GM18511 (cell line): ENCODE results near the gene CCN5.
"Not testable (repeated sequence)": the region's sequence is repeated elsewhere in the genome, so short reads cannot be mapped to it uniquely, and the experiment has no call there.

Experiments used
- ATAC-seq: cut with Tn5 transposase; IDR thresholded peaks from one replicate; pipeline ENCODE4 v1.9.1; 2021; ENCODE audit warnings: mild to moderate bottlenecking, moderate library complexity; ENCODE audit not compliant: unreplicated experiment

The CCN5 gene

DNA sequence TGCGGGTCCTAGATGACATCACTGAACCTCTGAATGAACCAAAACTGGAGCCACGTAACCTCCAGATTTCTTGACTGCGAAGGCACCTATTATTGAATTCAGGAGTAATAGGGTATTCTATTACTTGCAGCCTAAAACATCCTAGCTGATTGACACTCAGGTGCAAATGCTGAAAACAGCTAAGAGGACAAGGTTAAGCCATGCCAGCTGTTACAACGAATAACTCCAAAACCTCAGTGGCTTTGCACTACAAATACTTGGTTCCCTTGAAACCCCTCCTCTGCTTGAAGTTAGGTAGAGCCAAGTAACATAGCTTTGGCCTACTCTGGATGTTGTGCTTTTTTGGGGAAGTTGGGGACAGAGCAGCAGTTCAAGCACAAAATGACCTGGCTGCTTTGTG lies 21.0 kb upstream of the CCN5 start:
- no peak for ATAC-seq

DNA sequence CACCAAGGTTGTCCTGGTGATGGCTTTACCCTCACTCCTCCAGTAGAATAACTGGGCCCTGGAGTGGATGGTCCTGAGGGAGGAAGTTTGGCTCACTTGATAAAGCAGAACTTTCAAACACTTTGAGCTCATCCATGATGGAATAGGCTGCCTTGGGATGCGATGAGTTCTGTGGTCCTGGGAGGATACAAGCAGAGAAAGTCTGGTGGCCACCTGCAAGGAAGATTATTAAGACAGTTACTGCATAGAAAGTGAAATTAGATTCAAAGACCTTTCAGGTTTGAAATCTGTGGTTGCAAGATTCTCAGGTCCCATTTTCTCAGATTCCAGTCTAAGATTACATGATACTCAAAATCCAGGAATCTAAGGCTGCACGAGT lies 19.9 kb upstream of the CCN5 start:
- ATAC-seq: no peak

DNA sequence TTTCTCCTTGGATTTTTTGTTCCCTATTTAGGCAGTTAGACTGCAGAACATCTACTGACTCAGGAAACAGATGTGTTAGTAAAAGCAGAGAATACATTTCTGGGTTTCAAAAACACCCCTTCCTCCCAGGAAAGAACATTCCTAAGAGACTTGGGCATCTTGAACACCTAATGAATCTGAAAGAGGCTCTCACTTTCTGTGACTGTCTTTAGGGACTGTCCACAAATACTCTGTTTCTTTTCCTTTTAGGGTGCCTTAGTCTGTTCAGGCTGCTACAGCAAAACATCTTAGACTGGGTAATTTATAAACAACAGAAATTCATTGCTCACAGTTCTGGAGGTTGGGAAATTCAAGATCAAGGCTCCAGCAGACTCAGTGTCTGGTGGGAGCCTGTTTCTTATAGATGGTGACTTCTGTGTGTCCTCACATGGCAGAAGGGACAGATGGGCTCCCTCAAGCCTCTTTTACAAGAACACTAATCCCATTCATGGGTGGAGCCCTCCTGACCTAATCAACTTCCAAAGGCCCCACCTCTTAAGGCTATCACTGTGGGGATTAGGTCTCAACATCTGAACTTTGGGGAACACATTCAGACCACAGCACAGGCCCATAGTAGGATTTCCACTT lies 19.4 kb upstream of the CCN5 start:
- no peak for ATAC-seq

DNA sequence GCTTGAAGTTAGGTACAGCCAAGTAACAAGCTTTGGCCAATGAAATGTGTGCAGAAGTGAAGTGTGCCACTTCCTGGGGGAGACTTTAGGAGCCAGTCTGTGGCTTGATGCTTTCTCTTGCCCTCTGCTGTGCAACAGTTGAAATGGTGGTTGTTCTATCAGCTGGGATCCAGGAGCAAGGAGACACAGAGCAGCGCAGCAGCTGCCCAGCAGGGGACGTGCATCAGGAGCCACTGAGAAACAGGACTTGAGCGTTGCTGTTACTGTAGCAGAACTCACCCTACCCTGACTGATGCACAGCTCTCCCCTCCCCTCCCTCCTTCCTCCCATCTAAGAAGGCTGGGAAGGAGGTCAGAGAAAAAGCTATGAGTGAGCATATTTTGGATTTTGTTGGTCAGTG lies 18.9 kb upstream of the CCN5 start:
- no peak for ATAC-seq

DNA sequence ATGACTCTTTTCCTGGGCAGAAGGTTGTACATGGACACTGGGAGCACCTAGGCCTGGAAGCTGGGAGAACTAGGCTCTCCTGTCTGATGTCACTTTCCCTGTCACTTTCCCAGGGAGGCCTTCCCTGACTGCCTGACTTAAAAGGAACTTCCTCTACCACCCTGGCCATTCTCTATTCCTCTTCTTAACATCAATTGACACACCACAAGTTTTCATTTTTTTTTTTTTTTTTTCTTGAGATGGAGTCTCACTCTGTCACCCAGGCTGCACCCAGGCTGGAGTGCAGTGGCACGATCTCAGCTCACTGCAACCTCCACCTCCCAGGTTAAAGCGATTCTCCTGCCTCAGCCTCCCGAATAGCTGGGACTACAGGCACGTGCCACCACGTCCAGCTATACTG lies 18.1 kb upstream of the CCN5 start:
- ATAC-seq: not testable (repeated sequence)

DNA sequence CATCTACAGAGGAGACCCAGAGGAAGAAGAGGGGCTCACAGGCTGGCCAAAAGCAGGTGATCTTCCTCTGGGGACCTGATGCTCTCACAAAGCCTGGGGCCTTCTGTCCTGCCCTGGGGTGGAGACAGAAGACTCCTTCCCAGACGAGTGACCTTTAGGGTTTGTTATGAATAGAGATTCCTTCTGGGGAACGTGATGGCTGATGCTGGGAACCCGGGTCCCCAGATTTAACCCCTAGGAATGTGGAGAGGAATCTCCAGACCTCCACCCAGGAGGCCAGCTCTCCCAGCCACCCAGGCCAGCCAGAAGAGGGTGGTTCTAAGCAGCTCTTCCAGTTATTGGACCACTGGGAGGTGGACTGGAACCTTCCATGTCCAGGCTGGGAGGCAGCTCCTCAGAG lies 16.8 kb upstream of the CCN5 start:
- ATAC-seq: no peak

DNA sequence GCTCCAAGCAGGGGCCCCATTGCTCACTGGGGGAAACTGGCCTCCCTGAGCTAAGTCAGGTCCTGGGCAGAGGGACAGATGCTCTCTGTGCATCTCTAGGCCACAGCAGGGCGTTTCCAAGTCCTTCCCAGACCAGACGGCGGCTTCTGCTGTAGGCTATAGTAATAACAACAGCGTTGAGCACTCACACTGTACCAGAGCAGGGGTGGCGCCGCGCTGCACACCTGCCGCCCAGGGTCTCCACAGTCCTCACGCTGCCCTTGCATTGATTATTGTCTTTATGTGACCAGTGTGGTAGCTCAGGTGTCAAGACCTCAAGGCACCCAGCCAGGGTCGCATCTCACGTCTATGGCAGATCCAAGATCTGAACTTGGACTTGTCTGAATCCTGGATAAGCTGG lies 14.9 kb upstream of the CCN5 start:
- no peak for ATAC-seq

DNA sequence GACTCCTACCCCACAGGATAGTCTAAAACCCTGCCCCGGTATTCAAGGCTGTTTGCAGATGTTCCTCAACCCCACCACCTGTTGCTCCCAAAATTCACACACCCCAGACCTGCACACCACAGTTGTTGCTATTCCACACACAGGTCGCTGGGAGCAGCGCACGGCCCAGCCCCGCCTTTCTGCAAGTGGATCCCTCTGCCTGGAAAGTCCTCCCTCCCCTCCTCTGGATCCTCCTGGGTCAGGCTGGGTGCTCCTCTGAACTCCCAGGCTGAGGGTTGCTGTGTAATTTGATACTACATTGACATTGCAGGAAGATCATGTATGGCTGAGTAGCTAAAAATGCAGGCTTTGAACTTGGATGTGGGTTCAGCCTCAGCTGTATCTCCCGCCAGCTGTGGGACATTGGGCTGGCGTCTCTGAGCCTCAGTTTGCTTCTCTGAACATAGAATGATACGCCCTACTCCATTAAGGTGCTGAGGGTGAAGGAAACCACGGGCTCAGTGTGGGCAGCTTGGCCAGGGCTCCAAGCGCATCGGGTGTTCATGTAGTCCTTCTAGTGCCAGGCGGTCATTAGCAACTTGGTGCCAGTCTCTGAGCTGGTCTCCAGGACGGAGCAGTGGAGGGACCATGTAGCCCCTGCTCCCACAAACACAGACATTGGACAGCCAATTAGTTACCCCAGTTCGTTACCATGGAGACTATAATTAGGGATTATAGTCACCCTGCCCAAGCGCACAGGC lies 13.9 kb upstream of the CCN5 start:
- no peak for ATAC-seq

DNA sequence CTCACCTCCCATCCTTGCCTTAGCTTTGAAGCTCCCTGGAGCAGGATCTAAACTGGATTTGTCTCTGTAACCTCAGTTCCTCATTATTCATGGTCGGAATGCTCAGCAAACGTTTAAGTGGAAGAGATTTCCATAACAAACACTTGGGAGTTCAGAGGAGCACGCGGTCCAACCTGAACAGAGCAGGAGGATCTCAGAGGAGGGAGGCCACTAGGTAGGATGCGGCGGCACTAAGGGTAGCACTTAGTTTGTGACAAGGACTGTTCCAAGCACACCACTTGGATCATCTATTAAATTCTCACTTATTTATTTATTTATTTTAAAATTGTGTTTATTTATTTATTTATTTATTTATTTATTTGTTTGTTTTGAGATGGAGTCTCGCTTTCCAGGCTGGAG lies 13.3 kb upstream of the CCN5 start:
- no peak for ATAC-seq

DNA sequence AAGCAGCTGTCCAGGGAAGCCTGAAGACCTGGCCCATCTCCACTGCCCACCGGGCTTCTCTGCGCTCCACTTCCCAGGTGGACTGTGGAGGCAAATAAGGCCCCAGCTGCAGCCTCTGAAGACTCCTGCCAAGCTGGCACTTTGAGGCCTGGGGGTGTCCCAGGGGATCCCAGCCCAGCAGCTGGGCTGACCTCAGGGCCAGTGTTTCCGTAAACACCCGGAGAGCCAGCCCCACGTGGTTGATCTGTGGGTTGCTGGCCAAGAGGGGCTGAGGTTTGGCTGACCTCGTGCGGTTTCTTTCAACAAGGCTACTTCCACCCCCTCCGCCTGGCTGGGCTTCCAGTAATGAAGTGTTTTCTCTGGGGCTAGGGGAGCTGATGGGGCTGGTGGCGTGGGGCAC lies 12.4 kb upstream of the CCN5 start:
- peak; percentile 57 for ATAC-seq

DNA sequence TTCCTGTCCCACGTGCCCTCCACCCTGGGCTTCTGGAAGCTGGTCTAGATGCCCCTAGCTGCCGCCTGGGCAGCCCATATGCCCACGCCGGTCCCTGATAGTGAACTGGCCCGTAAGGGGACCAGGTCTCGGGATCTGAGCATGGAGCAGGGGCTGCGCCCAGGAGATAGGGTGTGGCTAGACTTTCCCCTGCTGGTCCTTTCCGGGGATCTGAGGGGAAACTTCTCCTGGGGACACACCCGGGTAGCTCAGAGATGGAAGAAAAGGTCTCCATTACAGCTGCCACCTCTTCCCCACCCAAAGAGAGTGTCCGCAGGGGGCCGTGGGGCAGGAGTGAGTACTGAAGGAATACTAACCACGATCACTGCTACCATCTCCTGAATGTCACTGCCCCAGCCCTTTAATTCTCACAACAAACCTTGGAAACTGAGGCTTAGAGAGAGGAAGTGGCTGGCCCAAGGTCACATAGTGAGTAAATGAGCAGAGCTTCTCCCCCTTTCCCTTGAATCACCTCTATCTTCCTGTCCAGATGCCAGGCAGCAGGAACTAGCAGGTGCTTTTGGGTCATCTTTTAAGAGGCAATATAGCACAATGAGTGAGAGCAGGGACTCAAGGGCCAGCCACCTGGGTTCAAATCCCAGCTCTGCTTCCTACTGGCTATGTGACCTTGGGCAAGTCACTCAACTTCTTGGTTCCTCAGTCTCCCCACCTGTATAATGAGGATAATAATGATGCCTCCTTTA lies 11.8 kb upstream of the CCN5 start:
- ATAC-seq: no peak

DNA sequence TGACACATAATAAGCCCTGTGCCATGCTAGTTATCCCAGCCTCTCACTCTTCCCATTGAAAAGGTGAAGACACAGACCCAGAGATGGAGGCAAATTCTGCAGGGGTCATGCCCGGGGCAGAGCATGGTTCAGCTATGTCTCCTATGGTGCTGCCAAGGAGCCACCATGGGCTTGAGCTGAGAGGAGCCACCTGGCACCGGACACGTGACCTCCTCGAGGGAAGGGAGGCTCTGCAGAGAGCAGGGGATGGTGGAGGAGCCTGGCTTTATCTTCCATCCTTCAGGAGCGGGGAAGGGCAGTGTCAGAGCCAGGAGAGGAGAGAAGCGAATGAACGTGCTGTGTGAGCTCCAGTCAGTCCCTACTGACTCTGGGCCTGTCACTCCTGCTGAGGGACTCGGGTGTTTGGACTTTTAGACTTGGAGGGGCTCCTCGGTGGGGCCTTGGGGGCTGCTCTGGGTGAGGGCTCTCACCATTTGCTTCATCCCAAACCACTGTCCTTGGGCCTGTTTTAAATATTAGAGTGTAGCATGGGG lies 11.1 kb upstream of the CCN5 start:
- no peak for ATAC-seq

DNA sequence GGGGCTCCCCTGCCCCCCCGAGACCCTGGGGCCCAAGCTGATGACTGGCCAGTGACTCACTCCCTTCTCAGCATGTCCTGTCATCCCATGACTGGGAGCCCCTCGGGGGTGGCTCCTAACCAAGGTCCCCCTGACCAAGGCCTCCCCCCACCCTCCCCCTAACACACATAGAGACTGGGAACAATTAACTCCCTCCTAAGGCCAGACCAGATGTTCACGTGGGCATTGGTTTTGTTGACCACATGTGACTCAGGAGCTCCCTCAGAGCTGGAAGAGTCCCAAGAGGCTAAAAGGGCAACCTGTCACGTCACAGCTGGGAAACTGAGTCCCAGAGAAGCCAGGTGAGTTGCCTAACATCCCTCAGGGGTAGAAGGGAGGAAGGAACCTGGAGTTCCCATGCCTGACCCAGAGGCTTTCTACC lies 10.6 kb upstream of the CCN5 start:
- ATAC-seq: no peak

DNA sequence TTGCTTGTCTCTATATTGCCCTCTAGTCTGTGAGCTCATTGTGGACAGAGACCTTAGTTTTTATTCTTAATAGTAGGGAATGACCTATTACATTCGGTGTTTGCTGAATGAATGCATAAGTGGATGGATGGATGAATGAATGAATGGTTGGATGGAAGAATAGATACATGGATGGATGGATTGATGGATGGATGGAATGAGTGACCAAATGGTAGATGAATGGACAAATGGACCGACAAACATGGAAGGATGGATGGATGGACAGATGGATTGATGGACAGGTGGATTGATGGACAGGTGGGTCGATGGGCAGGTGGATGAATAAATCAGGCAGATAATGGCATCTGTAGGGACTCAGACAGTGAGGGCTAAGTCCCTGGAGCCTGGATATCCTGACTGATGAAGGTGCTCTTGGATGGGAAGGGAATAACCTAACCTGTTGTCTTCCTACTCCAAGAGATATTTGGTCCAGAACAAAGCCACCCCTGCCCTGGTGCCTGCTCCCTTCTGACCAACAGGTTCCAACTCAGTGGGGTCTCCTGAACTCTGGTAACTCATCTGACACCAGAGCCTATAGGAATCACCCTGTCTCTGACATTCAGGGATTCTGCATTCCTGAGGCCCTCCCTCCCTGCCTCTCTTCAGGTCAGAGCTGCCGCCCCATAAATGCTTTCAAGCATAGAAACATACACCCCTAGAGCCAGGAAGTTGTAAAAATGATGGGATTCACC lies 9.6 kb upstream of the CCN5 start:
- no peak for ATAC-seq

DNA sequence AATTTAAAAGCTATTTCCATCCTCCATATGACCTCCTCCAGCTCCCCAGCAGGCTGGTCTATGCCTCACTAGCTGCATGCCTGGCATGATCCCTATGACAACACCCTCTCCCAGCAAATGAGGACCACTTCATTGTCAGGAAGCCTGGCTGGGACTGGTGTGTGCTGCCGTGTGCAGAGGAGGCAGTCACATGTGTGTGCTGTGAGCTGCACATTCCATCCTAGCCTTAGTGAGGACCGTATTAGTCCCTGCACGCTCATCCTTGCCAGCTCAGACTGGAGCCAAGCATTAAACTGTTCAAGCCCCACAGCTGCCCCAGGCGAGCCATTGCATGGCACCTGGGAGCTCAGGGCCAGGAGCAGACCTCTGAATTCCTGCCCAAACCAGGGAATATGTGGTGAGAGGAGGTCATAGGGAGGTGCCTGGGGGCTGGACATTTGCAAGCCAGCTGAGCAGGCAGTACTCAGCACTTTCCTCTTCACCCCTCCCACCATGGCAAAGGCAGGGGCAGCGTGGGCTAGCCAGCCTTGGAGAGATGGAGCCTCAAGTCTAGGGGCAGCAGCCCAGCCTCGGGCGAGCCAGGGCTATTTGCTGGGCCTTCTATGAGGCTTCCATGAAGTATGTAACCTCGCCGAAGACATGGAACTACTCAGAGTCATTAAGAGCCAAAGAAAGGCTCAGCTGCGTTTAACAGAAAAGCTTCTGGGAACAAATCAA lies 8.7 kb upstream of the CCN5 start:
- ATAC-seq: no peak

DNA sequence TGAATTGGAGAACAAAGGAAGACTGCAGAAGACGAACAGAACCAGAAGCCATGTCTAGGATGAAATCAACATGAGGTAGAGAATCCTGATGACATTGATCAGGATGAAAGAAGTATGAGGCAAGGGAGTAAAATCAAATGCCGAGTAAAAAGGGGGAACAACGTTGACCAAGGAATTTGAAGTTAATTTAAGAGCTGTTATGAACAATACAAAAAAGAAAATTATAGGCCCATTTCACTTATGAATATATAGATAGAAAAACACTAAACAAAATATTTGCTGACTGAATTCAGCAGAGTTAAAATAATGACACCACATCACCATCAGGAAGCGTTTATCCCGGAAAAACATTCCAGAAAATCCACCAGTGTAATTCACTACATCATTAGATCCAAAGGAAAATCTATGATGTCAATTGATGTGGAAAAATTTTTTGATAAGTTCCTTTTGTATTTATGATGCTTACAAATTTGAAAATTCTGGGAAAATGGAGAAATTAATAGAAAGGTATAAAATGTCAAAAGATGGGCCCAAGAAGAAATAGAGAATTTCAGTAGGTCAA lies 8.1 kb upstream of the CCN5 start:
- ATAC-seq: no peak

DNA sequence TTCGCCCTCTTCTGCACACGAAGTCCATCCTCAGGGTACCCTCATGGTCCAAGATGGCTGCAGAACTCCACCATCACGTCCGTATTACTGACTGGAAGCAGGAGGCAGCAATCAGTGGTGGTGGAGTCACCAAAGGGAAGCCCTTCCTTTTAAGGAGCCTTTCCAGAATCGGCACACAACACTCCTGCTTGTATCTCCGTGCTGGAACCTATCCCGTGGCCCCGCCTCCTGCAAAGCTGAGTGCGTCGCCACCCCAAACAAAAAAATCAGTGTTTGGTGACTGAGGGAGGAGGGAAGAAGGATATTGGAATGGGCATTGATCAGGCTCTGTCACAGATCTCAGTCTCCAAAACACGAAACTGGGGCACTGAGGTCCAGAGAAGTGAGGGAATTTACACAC lies 5.8 kb upstream of the CCN5 start:
- ATAC-seq: no peak

DNA sequence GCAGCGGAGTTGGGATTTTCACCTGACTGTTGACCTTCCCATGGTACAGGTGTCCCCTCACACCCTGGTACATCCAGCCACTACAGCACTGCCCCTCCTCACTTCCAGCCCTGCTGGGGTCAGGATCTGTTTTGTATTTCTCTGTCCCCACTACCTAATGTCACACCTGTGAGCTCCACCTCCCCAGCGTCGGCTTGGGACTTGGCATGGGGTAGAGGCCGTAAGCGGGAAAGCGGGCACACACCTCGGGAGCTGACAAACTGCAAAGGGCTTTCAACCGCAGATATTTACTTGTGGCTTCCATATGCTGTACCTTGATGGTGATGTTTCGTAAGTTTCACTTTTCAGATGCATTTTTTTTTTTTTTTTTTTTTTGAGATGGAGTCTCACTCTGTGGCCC lies 5.4 kb upstream of the CCN5 start:
- ATAC-seq: no peak

DNA sequence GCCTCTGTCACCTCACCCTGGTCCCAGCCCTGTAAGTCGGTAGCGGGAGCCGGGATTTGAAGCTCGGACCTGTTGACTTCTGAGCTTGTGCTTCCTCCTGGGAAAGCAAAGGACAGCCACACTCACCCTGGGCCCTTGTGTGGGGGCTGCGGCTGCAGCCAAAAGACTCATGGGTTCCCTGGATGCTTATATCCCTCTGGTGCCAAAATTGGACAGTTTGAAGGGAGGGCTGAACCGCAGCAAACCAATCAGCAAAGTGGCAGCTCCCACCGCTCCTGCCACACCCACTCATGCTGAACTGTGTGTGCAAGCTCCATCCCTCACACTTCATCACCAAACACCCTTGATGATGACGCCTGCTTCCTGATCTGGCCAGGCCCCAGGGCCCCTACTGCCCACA lies 3.9 kb upstream of the CCN5 start:
- ATAC-seq: no peak

DNA sequence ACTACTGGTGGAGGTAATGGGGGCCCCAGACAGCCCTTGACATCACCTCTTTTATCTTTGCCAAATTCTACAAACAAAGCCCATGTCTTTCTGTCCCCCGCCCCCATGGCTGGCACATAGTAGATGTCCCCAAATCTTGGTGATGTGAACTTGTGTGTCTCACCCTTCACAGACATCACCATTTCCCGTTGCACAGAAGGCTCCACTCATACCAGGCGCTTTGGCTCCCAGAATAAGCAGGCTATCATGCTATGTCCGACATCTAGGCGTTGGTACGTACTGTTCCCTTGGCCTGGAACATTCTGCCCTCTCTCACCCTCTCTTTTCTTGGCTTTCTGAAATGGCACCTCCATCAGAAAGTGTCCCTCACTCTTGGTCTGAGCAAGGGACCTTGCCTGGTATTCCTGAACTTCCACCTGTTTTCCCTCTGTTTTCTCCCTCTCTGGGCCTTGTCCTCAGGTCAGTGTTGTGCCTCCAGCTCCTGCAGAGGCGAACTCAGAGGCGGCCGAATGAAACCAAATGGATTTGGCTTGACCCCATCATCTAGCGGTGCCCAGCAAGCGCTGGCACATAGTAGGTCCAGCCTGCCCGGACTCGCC lies 968 bp upstream of the CCN5 start:
- no peak for ATAC-seq
